Naive thymus-derived CD8-positive, alpha-beta T cell (primary cell): ENCODE results near the gene STAG2. TPM values are rescaled to one million over a fixed set of nuclear protein-coding genes. Genes with fewer than 3 reads are reported as not detected.

Experiments
- ATAC-seq, 2 donors: fragments of 150-1000 bp; cut with Tn5 transposase in 1 of 2; sonication (Bioruptor Pico), chemical (Tn5 transposase) in 1 of 2; 1 replicate in 1 of 2; 2 replicates in 1 of 2; pipeline ENCODE4 v1.10.0; 2021; ENCODE audit warnings: mild to moderate bottlenecking in 2 of 2, moderate library complexity in 2 of 2
- POLR2A ChIA-PET: fragments of 350-600 bp; sonication (Branson Sonifier 250); formaldehyde crosslinking; loops from one replicate; lab custom pipeline; 2021; ENCODE audit warnings: antibody characterized with exemption; lab: Charles Lee
- DNase-seq, 10 donors: peaks; one replicate each; pipeline versions ENCODE4 v3.0.0 to v3.0.0-alpha.2; 2020 to 2022
- H3K27ac Mint-ChIP-seq, 10 donors: one replicate each; pipeline ENCODE4 v1.8.0; 2020 to 2022; ENCODE audit warnings: mild to moderate bottlenecking in 10 of 10, mixed read lengths in 10 of 10, moderate library complexity in 4 of 10, inconsistent platforms in 1 of 10
- H3K27me3 Mint-ChIP-seq, 5 donors: one replicate each; pipeline ENCODE4 v1.8.0; 2021 to 2022; ENCODE audit warnings: mixed read lengths in 5 of 5
- H3K36me3 Mint-ChIP-seq, 3 donors: one replicate each; pipeline ENCODE4 v1.8.0; 2020 to 2022; ENCODE audit warnings: mixed read lengths in 3 of 3, mild to moderate bottlenecking in 2 of 3, inconsistent platforms in 1 of 3
- H3K4me1 Mint-ChIP-seq, 4 donors: one replicate each; pipeline ENCODE4 v1.8.0; 2021 to 2022; ENCODE audit warnings: mixed read lengths in 4 of 4
- H3K4me3 Mint-ChIP-seq, 10 donors: one replicate each; pipeline ENCODE4 v1.8.0; 2020 to 2022; ENCODE audit warnings: mild to moderate bottlenecking in 10 of 10, mixed read lengths in 10 of 10, moderate library complexity in 6 of 10, inconsistent platforms in 1 of 10
- H3K9me3 Mint-ChIP-seq, 9 donors: one replicate each; pipeline ENCODE4 v1.8.0; 2020 to 2022; ENCODE audit warnings: mixed read lengths in 9 of 9, mild to moderate bottlenecking in 3 of 9, inconsistent platforms in 1 of 9, moderate library complexity in 1 of 9
- polyA plus RNA-seq, 3 donors: library from polyadenylated mRNA; unstranded; fragments of 300-500 nt; fragmentation: Illumina TruSeq; gene quantifications; one replicate each; pipeline ENCODE4 v1.2.3, GENCODE V29; 2021
- total RNA-seq, 8 experiments: library from RNA in 2 of 8; stranded (reverse) in 2 of 8; gene quantifications; one replicate each; pipeline ENCODE4 v1.2.3 and lab custom pipeline; 2021 to 2026

Gene STAG2
- total and polyA plus RNA-seq, 5 experiments from 2014 or later = 58.2 to 146 (median 67.7) TPM

DNA sequence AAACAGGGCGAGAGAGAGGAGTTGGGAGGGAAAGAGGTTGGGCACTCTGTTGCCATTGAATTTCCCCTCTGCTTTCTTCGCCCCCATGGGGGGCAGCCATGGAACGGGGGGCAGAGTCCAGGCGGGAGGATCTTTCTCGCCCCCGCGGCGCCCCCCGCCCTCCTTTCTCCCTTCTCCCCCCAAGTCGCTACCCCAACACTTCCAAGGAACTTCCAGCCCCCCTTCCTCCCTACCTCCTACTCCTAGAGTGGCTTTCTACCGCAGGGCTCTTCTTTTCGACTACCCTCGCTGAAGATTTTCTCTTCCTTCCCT is 594 bp upstream of the STAG2 start:
- Mint-ChIP-seq H3K4me1 (peaks cover 9 to 30% (median 23%) of the 10 kb centered on the region in 4 donors), H3K9me3 (peaks cover 0 to 6% (median 0%) of the 10 kb centered on the region in 9 donors), H3K4me3 (peak overlapping the region; percentile 94 to 99 (median 96)), H3K36me3 (peaks cover 2 to 12% (median 5%) of the 10 kb centered on the region in 3 donors), H3K27ac (peak overlapping the region; percentile 95 to 99 (median 98)), H3K27me3 (peaks cover 0 to 6% (median 0%) of the 10 kb centered on the region in 5 donors)
- no peak for DNase-seq
- no peak for ATAC-seq
- POLR2A ChIA-PET = interaction anchor here (0.6 to 1.6 kb wide), 10 partner anchors 12 to 382 kb away, joined by 3 to 6 read pairs (median 4); no protein-coding TSS in a partner anchor

DNA sequence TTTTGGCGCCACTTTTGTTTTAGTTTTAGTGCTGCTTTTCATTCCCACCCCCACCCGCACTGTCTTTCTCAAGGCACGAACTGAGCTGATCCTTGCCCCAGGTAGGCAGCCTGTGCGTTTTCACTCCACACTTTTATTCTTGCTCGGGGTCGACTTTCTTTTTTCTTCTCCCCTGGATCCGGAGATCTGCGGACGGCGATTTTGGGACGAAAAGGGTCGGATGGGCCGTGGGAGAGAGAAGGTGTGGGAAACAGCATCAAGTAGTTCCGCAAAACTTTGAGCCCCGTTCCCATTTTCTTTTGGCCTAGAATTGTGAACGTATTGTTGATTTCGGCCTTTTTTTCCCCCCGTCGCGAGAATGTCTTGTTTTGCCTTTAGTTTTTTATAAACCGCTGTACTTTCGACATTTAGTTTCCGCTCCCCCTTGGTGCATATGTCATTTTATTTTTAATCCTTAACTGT is 531 bp downstream of the STAG2 start:
- Mint-ChIP-seq H3K4me3 (peak overlapping the region; percentile 94 to 99 (median 96)), H3K27ac (peak overlapping the region; percentile 95 to 99 (median 98)), H3K9me3 (peaks cover 0 to 6% (median 0%) of the 10 kb centered on the region in 9 donors), H3K36me3 (peaks cover 2 to 12% (median 5%) of the 10 kb centered on the region in 3 donors), H3K4me1 (peaks cover 9 to 34% (median 32%) of the 10 kb centered on the region in 4 donors), H3K27me3 (peaks cover 0 to 6% (median 0%) of the 10 kb centered on the region in 5 donors)
- DNase-seq = peak in 2 of 10 donors; percentile 12 to 26
- POLR2A ChIA-PET = interaction anchor here (0.6 to 1.3 kb wide), 6 partner anchors 53 to 116 kb away, joined by 4 to 7 read pairs (median 6); no protein-coding TSS in a partner anchor
- no peak for ATAC-seq

DNA sequence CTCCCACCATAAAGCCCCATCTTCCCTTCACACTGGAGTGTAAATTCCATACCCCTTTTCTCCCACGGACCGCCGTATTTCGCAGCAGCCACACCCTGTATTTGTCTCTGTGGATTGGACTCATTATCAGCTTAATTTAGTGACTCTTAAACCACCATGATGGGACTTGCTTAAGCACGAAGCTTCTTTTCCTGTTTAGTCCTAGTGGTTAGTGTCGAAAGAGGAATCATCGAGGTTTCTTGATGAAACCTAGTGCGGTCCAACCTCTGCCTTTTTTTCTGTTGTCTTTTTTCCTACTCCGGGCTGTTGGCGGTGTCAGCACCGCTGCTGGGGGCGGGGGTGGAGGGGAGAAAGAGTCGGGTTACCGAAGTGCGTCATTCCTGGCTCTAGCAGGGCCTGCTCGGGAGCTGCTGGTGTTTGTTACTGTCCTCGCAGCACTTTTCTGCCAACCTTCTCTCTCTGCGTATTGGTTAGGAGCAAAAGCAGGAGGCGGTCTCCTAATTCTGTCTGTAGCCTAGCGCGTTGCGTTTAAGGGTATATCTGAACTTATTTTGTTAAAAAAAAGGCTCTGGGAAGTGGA is 1.4 kb downstream of the STAG2 start:
- peaks cover 0 to 6% (median 0%) of the 10 kb centered on the region in 9 donors for H3K9me3 Mint-ChIP-seq
- peak overlapping the region; percentile 95 to 99 (median 98) for H3K27ac Mint-ChIP-seq
- H3K4me3 Mint-ChIP-seq = peak overlapping the region; percentile 94 to 99 (median 96)
- DNase-seq (peak; percentile 65 to 92 (median 84)), ATAC-seq (peak; percentile 68 to 73)
- H3K36me3 Mint-ChIP-seq = peaks cover 2 to 12% (median 8%) of the 10 kb centered on the region in 3 donors
- peaks cover 9 to 41% (median 35%) of the 10 kb centered on the region in 4 donors for H3K4me1 Mint-ChIP-seq
- H3K27me3 Mint-ChIP-seq = peaks cover 0 to 6% (median 0%) of the 10 kb centered on the region in 5 donors
- POLR2A ChIA-PET = interaction anchor here (0.8 to 1.3 kb wide), 4 partner anchors 10 to 115 kb away, joined by 3 to 7 read pairs (median 6); no protein-coding TSS in a partner anchor

DNA sequence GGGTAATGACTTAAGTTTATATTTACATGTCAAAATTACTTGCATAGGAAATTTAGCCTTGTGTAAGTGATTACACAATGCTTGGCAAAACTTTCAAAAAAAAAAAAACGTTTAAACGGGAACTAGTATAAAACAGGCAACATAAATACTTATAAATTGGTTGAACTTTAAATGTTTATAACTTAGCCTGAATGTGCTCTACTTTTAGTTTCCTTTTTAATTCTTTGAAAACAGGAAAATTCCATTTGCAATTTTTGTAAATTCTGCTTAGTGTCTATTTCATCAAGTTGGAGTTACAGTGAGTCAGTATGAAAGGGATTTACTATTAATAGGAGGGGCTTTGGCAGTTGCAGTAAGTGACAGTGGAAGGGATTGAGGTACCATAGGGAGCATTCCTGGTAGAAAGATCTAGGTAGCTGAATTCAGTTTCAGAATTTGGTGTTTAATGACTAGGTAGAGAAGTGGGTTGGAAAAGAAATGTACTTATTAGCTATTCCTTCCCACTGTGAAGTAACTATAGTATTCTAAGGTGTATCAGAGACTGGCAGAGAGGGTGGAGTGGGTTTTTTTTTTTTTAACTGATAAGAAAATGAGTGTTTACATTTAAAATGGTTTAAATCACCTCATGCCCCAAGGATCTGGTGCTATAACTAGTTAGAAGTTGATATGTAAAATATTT is 2.8 kb downstream of the STAG2 start:
- Mint-ChIP-seq H3K4me3 (peak overlapping the region; percentile 94 to 99 (median 96)), H3K36me3 (peaks cover 2 to 12% (median 9%) of the 10 kb centered on the region in 3 donors), H3K9me3 (peaks cover 0 to 6% (median 0%) of the 10 kb centered on the region in 9 donors), H3K27me3 (peaks cover 0 to 6% (median 0%) of the 10 kb centered on the region in 5 donors), H3K4me1 (peaks cover 11 to 53% (median 47%) of the 10 kb centered on the region in 4 donors), H3K27ac (peak overlapping the region; percentile 95 to 99 (median 98))
- no peak for DNase-seq
- POLR2A ChIA-PET = interaction anchor here (0.7 kb wide), 1 partner anchor 92 kb away, joined by 4 read pairs; no protein-coding TSS in a partner anchor
- ATAC-seq = no peak

DNA sequence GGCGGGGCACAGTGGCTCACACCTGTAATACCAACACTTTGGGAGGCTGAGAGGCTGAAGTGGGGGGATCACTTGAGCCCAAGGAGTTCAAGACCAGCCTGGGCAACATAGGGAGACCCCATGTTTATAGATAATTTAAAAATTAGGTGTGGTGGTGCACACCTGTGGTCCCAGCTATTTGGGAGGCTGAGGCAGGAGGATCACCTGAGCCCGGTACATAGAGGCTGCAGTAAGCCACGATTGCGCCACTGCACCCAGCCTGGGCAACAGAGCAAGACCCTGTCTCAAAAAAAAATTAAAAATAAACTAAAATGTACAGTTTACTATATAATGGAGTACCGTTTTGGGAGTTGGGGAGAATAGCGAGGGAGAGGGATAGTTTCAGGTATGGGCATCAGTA is 4.2 kb downstream of the STAG2 start:
- H3K4me1 Mint-ChIP-seq = peaks cover 16 to 64% (median 56%) of the 10 kb centered on the region in 4 donors
- peak overlapping the region in 7 of 10 donors; percentile 31 to 67 (median 45) for H3K4me3 Mint-ChIP-seq
- POLR2A ChIA-PET = no interaction called here

DNA sequence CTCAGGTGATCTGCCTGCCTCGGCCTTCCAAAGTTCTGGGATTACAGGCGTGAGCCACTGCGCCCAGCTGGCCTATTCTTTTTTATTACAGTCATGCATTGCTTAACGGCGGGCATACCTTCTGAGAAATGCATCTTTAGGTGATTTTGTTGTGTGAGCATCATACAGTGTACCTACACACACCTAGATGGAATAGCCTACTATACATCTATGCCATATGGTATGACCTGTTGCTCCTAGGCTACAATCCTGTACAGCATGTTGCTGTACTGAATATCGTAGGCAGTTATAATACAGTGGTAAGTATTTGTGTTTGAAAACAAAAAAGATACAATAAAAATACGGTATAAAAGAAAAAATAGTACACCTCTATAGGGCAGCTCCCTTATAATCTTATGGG is 6.0 kb downstream of the STAG2 start:
- Mint-ChIP-seq H3K4me1 (peaks cover 16 to 79% (median 63%) of the 10 kb centered on the region in 4 donors), H3K27me3 (no peaks in the 10 kb centered on the region), H3K27ac (peak overlapping the region in 1 of 10 donors; percentile 73), H3K36me3 (peaks cover 0 to 16% (median 7%) of the 10 kb centered on the region in 3 donors), H3K4me3 (peak overlapping the region in 5 of 10 donors; percentile 11 to 33 (median 27)), H3K9me3 (peaks cover 0 to 6% (median 0%) of the 10 kb centered on the region in 9 donors)
- no peak for ATAC-seq
- no peak for DNase-seq
- POLR2A ChIA-PET = no interaction called here

More for the DNA sequence above, 4.2 kb downstream of the STAG2 start:
- ATAC-seq = no peak
- Mint-ChIP-seq H3K9me3 (peaks cover 0 to 6% (median 0%) of the 10 kb centered on the region in 9 donors), H3K27ac (peak overlapping the region in 4 of 10 donors; percentile 1 to 57 (median 26)), H3K27me3 (peaks cover 0 to 2% (median 0%) of the 10 kb centered on the region in 5 donors), H3K36me3 (peaks cover 0 to 13% (median 12%) of the 10 kb centered on the region in 3 donors)
- no peak for DNase-seq

DNA sequence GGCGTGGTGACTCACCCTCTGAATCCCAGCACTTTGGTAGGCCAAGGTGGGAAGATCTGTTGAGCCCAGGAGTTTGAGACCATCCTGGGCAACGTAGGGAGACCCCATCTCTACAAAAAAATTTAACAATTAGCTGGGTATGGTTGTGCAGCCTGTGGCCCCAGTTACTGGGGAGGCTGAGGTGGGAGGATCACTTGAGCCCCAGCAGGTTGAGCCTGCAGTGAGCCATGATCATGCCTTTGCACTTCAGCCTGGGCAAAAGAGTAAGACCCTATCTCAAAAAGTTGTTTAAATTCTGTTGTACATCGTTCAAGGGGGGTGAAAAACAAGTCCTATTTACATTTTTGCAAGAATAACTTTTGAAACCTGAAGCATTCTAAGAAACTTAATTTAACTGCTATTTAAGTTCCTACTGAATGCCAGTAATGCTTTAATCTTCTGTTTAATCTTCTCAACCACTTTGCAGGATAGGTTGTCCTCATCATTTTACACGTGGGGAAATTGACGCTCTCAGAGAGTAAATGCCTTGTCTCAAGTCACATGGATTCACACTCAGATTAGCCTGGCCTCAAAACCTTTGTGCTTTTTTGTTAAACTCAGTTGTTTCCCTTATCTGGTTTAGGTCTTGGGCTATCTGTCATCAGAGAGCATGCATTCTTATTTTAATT is 7.0 kb downstream of the STAG2 start:
- Mint-ChIP-seq H3K27ac (peak overlapping the region in 5 of 10 donors; percentile 41 to 72 (median 61)), H3K4me1 (peaks cover 12 to 81% (median 63%) of the 10 kb centered on the region in 4 donors), H3K4me3 (peak overlapping the region in 7 of 10 donors; percentile 18 to 58 (median 31))

DNA sequence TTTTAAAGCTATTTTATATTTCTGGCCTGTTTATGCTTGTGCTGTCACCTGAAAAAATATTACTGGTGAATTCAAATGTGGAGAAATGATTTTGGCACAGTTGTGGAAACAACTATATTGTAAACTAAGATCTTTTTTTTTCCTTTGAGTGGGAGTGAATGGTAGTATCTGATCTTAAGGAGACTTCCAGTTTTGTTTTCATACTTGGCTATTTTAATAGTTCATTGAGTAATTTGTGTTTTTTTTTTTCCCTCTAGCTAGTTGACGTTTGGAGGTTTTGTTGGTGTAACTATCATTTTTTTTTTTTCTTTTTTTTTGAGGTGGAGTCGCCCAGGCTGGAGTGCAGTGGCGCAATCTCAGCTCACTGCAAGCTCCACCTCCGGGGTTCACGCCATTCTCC is 10.5 kb downstream of the STAG2 start:
- ATAC-seq (no peak), DNase-seq (no peak)
- H3K27me3 Mint-ChIP-seq = no peaks in the 10 kb centered on the region
- no peaks in the 10 kb centered on the region for H3K9me3 Mint-ChIP-seq
- POLR2A ChIA-PET = interaction anchor here (0.6 to 1.0 kb wide), 2 partner anchors 9 to 38 kb away, joined by 5 to 7 read pairs; no protein-coding TSS in a partner anchor
- peak overlapping the region in 6 of 10 donors; percentile 8 to 60 (median 36) for H3K4me3 Mint-ChIP-seq
- H3K4me1 Mint-ChIP-seq = peaks cover 12 to 70% (median 46%) of the 10 kb centered on the region in 4 donors
- H3K27ac Mint-ChIP-seq = peak overlapping the region in 7 of 10 donors; percentile 8 to 72 (median 51)
- peaks cover 0 to 11% (median 0%) of the 10 kb centered on the region in 3 donors for H3K36me3 Mint-ChIP-seq

More for the DNA sequence above, 7.0 kb downstream of the STAG2 start:
- no peaks in the 10 kb centered on the region for H3K9me3 Mint-ChIP-seq
- H3K36me3 Mint-ChIP-seq = peaks cover 0 to 11% (median 0%) of the 10 kb centered on the region in 3 donors
- DNase-seq (no peak), ATAC-seq (no peak)
- POLR2A ChIA-PET = no interaction called here
- no peaks in the 10 kb centered on the region for H3K27me3 Mint-ChIP-seq

DNA sequence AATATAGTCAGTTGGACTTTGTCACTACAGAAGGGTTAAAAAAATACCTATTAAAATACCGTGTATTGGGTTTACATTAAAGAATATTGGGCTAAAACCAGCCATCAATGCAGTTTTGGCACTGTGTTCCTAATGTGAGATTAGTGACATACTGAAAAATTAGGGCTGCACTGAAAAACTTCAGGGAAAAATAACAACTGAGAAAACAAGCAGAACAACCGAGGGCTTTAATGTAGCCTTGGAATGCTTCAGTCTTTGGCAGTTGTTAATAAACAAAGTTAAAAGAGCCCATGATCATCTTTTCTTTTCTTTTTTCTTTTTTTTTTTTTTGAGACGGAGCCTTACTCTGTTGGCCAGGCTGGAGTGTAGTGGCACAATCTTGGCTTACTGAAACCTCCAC is 12.4 kb downstream of the STAG2 start:
- Mint-ChIP-seq H3K9me3 (no peaks in the 10 kb centered on the region), H3K27ac (peak overlapping the region in 5 of 10 donors; percentile 5 to 56 (median 19)), H3K4me1 (peaks cover 13 to 68% (median 40%) of the 10 kb centered on the region in 4 donors), H3K27me3 (no peaks in the 10 kb centered on the region), H3K36me3 (peaks cover 0 to 7% (median 0%) of the 10 kb centered on the region in 3 donors), H3K4me3 (no peak overlapping the region)
- no peak for ATAC-seq
- POLR2A ChIA-PET = interaction anchor here (1.0 kb wide), 1 partner anchor 13 kb away, joined by 3 read pairs; no protein-coding TSS in a partner anchor
- DNase-seq = no peak

DNA sequence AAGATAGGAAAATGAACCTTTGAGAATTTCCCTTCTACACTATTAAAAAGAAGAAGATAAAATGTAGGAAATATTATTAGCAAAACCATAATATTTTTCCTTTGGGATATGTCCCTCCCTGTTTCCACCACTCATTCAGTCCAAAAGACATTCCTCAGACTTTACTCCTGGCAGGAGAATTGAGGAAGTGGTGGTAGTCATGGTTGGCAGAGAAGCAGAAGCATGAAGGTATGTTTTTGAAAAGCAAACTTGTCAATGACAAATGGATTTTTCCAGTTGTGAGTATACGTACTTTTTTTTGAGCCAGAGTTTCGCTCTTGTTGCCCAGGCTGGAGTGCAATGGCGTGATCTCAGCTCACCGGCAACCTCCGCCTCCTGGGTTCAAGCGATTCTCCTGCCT is 13.7 kb downstream of the STAG2 start:
- Mint-ChIP-seq H3K4me3 (peak overlapping the region in 1 of 10 donors; percentile 11), H3K27ac (peak overlapping the region in 2 of 10 donors; percentile 22 to 41), H3K36me3 (peaks cover 0 to 4% (median 0%) of the 10 kb centered on the region in 3 donors), H3K27me3 (no peaks in the 10 kb centered on the region), H3K4me1 (peaks cover 20 to 71% (median 42%) of the 10 kb centered on the region in 4 donors), H3K9me3 (no peaks in the 10 kb centered on the region)
- DNase-seq (no peak), ATAC-seq (no peak)
- POLR2A ChIA-PET = no interaction called here

DNA sequence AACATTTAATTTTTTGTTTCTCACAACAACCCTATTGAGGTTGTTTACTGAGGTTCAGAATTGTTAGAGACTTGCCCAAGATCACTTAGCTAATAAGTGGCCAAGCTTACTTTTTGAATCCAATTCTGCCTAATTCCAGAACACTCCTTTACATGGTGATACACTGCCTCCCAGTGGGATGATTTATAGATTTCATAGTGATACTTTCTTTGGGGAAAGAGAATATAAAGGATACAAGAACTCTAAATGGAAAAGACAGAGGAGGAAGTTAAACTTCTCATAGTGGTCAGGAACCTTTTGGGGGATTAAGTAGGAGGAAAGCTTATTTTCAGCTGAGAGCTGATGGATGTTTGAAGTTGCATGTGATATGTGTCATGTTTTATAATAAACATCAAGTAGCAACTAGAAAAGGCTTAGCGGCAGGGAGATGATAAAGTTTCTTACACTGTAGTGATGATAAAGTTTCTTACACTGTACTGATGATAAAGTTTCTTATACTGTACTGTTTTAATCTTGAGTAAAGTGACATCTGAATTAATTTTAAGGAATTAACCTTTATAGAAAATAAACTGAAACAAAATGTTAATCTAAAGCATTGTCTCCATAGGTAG is 15.3 kb downstream of the STAG2 start:
- POLR2A ChIA-PET = no interaction called here
- H3K4me3 Mint-ChIP-seq = peak overlapping the region in 9 of 10 donors; percentile 14 to 69 (median 30)
- H3K36me3 Mint-ChIP-seq = peaks cover 0 to 3% (median 0%) of the 10 kb centered on the region in 3 donors

More for the DNA sequence above, 15.3 kb downstream of the STAG2 start:
- peak; percentile 27 to 55 for ATAC-seq
- Mint-ChIP-seq H3K9me3 (no peaks in the 10 kb centered on the region), H3K27me3 (no peaks in the 10 kb centered on the region), H3K27ac (peak overlapping the region in 8 of 10 donors; percentile 1 to 80 (median 42)), H3K4me1 (peaks cover 13 to 69% (median 40%) of the 10 kb centered on the region in 4 donors)
- peak in 3 of 10 donors; percentile 18 to 29 (median 19) for DNase-seq
